SK-N-DZ (cell line): Measurements from ENCODE around the gene TASP1.
"Not testable (repeated sequence)": the region's sequence is repeated elsewhere in the genome, so short reads cannot be mapped to it uniquely, and the experiment has no call there.

Source experiments
- DNase-seq: peaks from one replicate; pipeline ENCODE4 v3.0.0-alpha.2; 2015; ENCODE audit warnings: low spot score

Gene TASP1

GRCh38 chr20:13648291-13649228 lies 9.8 kb upstream of the TASP1 start:
- DNase-seq, result no peak

GRCh38 chr20:13644010-13644409 lies 5.3 kb upstream of the TASP1 start:
- DNase-seq, result no peak

- no peak for DNase-seq
These were observed 392 bp upstream of the TASP1 start for GRCh38 chr20:13639150-13639497.

GRCh38 chr20:13638162-13638495 lies 603 bp downstream of the TASP1 start:
- no peak for DNase-seq

- no peak for DNase-seq
These were observed 6.3 kb downstream of the TASP1 start for GRCh38 chr20:13632431-13632830.

GRCh38 chr20:13627525-13627924 lies 11.2 kb downstream of the TASP1 start:
- not testable (repeated sequence) for DNase-seq

GRCh38 chr20:13626724-13627123 lies 12.0 kb downstream of the TASP1 start:
- no peak for DNase-seq

- DNase-seq, result no peak
These were observed 13.3 kb downstream of the TASP1 start for GRCh38 chr20:13625304-13625979.

GRCh38 chr20:13619415-13619814 lies 19.3 kb downstream of the TASP1 start:
- not testable (repeated sequence) for DNase-seq

GRCh38 chr20:13618456-13618855 lies 20.3 kb downstream of the TASP1 start:
- DNase-seq, result not testable (repeated sequence)

- DNase-seq, result not testable (repeated sequence)
These were observed 21.1 kb downstream of the TASP1 start for GRCh38 chr20:13617585-13617984.

- DNase-seq, result peak; percentile 80
These were observed 22.0 kb downstream of the TASP1 start for GRCh38 chr20:13616713-13617112.

GRCh38 chr20:13613917-13614316 lies 24.8 kb downstream of the TASP1 start:
- no peak for DNase-seq

GRCh38 chr20:13611611-13612125 lies 27.1 kb downstream of the TASP1 start:
- no peak for DNase-seq

GRCh38 chr20:13610184-13610583 lies 28.5 kb downstream of the TASP1 start:
- DNase-seq, result peak; percentile 16

- no peak for DNase-seq
These were observed 30.7 kb downstream of the TASP1 start for GRCh38 chr20:13608066-13608465.

- not testable (repeated sequence) for DNase-seq
These were observed 45.3 kb downstream of the TASP1 start for GRCh38 chr20:13593423-13593822.

- DNase-seq, result no peak
These were observed 50.7 kb downstream of the TASP1 start for GRCh38 chr20:13588049-13588448.

- no peak for DNase-seq
These were observed 51.4 kb downstream of the TASP1 start for GRCh38 chr20:13587370-13587769.

GRCh38 chr20:13586133-13586532 lies 52.6 kb downstream of the TASP1 start:
- no peak for DNase-seq

GRCh38 chr20:13581451-13581850 lies 57.3 kb downstream of the TASP1 start:
- DNase-seq, result no peak

GRCh38 chr20:13580707-13581106 lies 58.0 kb downstream of the TASP1 start:
- no peak for DNase-seq

- no peak for DNase-seq
These were observed 64.7 kb downstream of the TASP1 start for GRCh38 chr20:13574071-13574470.
